Activated CD8-positive, alpha-beta memory T cell treated with anti-CD3 and anti-CD28 coated beads for 24 hours (primary cell): ENCODE data around the gene CYTH4.

Experiments used
- DNase-seq: peaks from one replicate; pipeline ENCODE4 v3.0.0-alpha.2; 2020

Gene CYTH4

DNA sequence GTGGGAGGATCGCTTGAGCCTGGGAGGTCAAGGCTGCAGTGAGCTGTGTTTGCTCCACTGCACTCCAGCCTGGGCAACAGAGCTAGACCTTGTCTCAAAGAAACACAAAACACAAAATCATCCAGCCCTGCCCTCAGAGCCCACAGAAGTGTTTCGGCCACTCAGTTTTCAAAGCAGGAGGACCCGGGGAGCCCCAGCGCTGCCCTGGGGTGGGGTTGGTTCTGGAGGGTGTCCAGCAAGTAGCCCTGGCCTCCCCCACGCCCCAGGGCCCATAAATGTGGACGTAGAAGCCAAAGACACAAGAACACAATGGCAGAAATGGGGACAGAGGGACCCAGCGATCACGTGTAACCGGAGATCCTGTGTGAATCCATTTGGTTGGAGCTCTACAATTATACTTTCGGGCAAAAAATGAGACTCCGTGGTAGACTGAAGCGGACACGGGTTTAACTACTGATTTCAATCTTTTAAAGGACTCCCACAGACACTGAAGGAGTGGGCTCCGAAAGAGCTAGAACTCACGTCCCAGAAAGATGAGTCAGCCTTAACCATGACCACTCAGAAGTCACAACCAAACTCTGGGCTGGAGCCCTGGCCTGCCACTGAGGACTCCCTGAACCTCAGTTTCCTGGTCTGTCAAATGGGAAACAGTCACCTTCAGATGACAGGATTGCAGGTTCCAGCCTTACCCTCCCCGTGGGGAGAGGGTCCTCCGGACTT is 9.0 kb upstream of the CYTH4 start:
- DNase-seq = no peak

DNA sequence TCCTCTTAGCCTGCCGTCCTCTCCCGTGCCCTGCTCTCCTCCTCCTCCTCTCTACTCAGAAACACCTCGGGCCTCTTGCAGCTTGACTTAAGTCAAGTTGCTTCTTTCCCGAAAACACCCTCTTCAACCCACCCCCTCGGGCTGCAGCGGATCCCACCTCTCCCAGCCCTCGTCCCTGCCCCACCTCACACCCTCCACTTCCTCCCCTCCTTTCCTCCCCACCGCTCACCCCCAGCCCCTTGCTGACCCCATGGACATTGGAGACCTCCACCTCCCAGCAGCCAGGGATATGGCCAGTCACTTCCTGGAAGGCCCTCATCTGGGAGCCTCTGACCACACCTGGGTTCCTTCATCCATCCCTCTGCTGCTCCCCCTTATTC is 8.5 kb upstream of the CYTH4 start:
- no peak for DNase-seq

DNA sequence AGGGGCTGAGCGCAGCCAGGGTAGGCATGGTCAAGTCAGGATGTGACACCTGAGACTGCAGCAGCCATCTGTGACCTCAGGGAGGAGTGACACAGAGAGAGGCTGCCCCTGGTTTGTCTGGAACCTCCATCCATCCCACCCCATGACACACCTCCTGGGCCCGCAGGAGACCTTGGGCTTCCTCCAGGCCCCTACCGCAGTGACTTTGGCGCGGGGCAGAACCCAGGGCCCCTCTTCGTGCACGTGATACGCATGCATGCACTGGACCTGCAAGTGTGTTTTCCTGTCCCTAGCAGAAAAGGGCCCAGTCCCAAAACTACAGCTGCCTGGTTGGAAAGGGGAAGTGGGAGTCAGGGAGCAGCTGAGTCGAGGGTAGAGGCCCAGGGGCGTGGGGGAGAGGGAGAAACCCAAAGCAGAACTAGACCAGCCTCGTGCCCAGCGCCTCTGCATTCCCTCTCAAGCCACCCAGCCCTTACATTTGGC is 7.9 kb upstream of the CYTH4 start:
- DNase-seq = no peak

DNA sequence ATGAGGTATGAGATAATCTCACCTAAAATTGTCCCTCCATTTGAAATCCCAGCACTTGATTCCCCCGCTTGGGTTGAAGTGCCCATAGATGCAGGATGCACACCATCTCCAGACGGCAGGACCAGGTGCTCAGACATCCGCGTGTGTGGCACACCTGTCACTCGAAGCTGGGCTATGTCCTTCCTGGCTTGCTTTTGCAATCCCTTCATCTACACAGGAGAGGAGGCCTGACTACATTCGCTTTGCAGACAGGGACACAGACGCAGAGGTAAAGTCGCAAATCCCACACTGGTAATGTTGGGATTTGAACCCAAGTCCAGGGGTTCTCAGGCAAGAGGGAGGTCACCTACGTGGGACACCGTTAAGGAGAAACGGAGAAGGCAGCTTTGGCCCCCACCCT is 7.2 kb upstream of the CYTH4 start:
- no peak for DNase-seq

DNA sequence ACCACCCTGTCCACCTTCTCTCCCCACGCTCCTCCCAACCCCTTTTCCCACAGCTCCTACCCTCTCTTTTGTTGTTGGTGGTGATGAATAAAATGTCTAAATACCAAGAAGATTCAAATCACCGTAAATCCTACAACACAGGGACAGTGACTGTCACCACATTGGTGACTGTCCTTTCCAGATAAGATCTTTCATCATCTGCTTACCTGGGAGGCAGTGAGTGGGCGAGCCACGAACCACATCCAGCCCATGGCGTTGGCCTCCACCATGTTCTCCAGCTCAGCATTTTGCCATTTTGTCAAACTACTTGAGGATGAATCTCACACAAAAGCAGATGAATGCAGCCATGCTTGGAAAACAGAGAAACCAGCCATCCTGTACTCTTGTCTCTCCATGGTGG is 6.7 kb upstream of the CYTH4 start:
- DNase-seq = no peak

DNA sequence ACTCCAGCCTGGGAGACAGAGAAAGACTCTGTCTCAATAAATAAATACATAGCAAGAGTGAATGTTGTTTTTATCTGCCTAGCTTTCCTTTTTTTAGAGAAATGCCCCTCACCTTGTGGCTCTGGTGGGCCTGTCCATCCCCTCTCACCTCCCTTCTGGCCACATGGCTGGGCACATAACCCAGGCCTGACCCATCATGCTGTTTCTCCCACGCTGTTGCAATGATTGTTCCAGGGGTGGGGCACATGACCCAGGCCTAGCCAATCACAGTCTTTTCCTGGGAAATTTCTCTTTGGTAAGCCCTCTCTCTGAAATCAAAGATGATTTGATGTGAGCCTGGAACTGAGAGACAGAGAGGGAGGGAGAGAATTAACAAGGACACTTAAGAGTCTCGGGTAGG is 5.5 kb upstream of the CYTH4 start:
- no peak for DNase-seq

DNA sequence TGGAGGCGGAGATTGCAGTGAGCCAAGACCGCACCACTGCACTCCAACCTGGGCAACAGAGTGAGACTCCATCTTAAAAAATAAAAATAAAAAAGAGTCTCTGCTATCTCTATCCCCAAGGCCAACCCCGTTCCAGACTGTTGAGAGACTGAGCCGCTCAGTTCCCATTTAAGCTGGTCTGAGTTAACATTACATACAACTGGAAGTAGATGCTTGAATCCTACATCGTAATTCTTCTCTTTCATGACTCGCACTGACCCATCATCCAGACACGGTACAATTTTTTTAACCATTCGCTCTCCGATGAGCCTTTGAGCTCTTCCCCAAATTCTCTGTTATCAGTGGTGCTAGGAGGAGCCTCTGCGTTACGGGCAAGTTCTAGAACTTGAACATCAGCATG is 4.9 kb upstream of the CYTH4 start:
- DNase-seq = no peak

DNA sequence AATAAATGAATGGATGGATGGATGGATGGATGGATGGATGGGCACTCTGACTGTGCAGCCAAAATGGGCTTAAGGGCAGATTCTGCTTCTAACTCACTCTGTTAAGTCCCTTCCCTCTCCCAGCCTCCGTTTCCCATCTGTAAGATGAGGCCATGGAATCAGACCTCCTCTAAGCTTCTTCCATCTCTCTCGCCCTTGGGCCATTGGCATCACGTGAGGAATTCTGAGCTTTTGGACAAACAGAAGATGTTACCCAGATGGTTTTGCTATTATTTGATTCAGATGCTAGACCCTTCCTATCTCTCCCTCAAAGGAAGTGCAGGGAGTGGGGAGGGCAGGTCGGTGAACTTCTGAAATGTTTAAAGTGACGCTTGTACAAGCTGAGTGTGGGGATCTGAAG is 4.0 kb upstream of the CYTH4 start:
- DNase-seq = no peak

DNA sequence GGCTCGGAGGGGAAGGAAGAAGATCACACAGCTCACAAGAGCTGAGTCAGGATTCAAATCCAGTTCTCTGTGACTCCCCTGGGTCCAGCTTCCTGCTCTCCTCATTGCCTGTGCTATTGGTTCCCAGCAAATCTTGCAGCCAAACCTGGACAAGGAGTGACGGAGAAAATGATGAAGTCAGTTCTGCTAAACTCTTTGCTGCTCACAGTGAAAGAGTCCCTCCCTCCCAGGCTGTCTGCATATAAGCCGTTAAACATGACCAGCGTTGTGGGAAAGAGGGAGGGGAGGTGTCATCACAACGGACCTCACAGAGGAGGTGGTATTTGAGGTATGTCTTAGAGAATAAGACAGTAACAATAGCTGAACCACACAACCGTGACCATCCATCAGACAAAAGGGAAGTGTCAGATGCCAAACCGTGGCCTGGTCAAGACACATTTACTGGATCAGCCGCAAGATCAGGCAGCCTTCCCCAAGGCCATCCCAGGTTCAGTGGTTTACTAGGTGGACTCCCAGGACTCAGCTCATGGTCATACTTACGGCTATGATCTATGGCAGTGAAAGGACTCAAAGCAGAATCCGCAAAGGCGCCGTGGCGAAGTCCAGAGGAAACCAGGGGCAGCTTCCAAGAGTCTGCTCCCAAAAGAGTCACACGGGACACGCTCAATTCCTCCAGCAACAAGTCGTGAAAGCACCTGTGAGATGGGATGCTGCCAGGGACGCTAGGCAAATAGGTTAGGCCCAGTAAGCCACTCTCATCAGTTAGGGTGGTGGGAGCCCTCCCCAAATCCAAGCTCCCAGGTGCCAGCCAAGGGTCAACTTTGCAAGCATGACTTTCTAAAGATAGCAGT is 2.8 kb upstream of the CYTH4 start:
- DNase-seq = no peak

DNA sequence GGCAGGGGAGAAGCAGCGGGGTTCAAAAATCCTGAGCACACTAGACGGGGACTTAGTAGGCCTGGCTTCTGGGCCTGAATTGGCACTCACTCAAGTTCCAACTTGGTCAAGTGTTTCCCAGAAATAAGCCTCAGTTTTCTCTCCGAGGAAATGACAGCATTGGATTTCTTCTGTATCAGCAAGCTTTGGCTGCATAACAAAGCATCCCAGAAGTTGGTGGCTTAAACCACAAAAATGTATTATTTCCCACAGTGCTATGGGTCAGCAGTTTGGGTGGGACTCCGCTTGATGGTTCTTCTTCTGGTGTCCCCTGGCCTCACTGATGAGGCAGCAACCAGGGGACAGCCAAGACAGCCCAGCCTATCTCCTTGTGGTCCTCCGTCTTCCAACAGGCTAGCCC is 1.6 kb upstream of the CYTH4 start:
- no peak for DNase-seq

DNA sequence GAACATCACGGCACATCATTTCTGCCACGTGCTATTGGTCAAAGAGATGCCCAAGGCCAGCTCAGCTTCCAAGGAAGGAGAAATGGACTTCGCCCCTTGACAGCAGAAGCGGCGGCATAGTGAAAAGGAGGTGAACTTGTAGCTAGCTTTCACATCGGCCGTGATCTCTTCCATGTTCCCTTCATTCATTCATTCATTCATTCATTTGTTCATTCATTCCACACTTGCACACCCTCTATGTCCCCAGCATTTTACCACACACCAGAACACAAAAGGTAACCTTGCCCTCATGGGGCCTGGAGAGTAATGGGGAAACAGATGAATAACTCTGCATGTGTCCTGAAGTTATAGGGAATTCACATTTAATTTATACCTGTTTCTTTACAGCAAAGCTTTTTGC is 1.1 kb upstream of the CYTH4 start:
- DNase-seq = no peak

DNA sequence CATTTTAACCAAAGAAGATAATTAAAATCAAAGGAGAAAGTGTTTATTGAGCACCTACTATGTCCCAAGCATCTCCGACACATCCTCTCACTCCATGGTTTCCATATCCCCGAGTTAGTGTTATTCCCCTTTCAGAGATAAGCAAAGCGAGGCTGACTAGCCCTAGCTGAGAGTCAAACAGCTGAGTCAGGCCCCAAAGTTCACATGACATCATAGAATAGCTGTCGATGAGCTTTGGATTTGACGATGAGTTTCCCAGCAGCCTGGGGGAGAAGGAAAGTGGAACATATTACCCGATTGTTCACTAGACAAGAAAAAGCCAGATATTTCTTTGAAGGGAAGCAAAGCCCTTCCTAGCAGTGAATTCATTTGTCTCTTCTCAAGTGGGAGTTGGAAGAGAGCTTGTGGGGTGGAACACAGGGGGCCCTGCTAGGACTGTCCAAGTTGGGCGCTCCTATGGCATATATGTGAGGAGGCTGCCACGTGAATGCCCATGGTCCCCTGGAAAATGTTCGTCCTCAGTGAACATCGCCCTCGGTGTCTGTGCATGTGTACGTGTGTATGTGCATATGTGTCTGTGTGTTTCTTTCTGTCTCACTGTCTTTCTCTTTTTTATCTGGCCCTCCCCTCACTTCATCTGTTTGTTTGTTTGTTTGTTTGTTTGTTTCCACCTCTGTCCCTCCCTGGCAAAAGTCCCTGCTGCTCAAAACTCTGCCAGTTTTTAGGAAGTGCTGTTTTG is 493 bp upstream of the CYTH4 start:
- DNase-seq = no peak

DNA sequence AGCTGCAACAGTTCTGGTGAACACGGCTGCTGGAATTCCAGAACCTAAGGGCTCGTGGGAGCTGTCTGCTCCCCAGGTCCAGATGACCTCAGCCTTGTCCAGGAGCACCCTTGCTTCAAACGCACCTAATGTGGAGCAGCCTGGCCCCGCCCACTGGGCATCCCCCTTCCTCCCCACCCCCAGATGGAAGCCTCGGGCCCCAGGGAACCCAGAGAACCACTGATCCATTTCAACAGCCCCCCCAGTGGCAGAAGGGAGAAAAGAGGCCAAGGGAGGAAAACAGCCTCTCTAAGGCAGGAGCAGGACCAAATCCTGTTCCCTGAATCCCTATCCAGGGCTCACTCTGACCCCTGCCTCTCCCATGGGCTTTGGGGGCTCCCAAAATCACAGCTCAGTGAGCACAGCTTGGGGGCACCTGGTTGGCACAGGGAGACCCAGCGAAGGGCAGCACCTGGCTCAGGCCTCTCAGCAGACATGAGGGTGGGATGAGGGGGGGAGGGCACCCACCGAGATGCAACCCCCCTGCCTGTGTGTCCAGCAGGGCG is 1.2 kb downstream of the CYTH4 start:
- peak; percentile 85 for DNase-seq

DNA sequence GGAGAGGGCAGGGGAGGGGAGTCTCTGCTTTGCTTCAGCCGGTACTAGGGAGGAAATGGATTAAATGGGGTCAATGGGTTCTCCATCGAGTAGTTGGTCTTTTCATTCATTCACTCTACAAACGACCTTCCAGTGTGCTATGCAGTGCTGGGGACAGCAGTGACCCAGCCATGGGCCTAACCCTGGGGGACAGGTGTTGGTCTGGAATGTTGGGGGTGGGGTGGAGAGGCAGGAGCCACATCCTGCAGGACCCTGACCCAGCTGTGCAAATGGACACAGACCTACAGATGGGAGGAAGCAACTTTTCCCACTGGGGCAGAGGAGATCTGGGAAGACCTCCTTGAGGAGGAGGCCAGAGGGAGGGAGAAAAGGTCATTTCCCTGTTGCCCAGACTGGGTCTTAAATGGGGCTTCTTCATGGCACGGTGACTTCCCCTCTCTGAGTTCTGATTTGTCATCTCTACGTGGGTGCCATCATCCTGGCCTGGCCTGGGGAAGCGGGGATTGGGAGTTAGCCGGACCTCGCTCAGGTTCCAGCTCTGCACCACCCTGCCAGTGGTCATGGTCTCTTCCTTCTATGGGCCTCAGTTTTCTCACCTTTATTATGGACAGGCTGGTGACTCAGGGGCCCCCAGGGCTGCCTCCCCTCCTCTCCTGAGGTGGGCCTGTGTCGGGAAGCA is 2.0 kb downstream of the CYTH4 start:
- DNase-seq = no peak

DNA sequence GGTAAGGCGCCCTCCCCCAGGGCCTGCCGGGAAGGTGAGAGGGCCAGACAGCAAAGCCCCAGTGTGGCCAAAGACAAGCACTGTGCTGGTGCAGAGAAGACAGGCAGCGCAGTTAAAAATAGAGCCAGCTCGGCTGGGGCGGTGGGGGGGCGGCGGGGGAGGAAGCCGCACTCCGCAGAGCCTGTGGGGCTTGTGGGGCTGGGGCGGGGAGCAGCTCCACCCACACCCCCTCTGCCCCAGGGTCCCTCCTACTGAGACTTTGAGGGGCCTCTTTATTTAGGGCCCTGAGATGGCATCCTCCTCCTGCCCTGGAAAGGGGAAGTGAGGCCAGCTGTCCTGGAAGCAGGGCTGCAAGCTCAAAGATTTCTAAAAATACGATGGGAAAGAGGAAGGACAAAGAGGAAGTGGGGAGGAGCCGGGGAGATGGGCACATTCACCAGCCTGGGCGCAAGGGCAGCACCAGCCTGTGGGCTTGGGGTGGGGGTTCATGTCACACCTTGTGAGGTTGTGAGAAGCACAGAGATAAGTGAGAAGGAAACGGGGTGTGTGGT is 2.6 kb downstream of the CYTH4 start:
- peak; percentile 78 for DNase-seq

DNA sequence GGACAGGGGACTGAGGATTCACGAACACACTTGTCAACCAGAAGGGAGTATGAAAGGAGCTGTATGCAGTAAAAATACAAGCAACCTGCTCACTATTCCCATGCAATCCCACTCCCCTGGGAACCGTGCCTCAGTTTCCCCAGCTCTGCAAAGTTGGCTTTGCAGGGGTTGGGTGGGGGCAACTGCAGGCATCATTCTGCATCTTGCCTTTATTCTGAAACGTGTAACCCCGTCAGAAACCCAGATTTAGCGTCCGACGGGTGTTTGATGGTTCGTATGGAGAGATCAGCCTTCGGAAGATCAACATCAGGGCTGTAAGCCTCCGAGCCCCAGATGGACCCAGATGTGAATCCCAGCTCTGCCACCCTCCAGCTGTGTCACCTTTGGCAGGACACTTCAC is 3.6 kb downstream of the CYTH4 start:
- DNase-seq = no peak

DNA sequence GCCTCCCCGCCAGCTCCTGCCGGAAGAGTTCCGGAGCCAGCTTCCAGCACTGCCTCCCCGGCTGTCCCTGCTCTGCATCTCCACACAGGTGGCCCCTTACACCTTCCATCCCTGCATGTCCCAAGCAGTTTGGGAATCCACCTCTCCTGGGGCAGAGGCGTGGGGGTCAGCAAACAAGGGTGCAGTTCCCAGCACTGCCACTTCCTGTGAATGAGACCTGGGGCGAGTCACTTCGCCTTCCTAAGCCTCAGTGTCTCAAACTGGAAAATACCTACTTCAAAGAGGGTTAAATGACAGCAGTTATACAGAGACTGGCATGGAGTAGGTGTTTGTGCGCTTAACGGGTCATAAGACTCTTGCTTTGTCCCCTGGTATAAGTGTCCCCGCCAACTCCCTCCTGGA is 5.2 kb downstream of the CYTH4 start:
- no peak for DNase-seq

DNA sequence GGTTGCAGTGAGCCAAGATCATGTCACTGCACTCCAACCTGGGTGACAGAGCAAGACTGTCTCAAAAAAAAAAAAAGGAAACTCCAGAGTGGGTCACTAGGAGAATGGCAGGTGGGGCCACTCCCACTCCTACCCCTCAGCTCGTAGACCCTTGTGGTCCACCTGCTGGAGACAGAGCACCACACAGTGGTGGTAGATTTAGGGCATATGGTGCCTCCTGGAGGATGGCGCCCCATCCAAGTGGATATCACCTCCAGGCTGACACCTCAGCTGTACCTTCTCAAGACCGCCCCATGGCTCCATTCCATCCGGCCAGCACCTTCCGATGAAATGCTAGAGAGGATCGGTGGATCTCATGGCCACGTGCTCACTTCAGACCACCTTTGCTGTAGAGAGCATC is 6.2 kb downstream of the CYTH4 start:
- no peak for DNase-seq

DNA sequence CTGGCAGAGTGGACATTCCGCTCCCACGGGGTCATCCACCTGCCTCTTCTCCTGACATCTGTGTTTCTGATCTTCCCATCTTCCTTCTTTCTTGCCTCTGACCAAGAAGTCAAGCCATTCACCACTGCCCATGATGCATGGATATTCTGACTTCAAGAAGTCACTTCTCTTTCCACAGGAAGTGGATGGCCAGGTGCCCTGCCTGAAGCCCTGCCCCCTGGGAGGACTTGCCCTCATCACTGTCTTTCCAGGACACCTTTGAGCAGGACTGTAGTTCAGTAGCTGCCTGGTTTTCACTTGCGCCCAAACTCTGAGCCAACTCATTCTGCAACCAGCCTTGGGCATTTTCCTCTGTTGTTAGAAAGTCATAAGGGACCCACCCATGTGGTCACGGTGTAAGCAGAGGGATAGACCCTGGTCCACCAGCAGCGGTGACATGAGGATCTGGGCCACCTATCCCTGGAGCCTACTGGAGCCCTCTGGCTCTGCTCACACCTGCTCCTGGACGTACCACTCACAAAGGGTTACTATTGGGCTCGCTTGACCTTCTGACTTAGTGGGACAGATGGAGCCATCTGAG is 6.9 kb downstream of the CYTH4 start:
- DNase-seq = no peak

DNA sequence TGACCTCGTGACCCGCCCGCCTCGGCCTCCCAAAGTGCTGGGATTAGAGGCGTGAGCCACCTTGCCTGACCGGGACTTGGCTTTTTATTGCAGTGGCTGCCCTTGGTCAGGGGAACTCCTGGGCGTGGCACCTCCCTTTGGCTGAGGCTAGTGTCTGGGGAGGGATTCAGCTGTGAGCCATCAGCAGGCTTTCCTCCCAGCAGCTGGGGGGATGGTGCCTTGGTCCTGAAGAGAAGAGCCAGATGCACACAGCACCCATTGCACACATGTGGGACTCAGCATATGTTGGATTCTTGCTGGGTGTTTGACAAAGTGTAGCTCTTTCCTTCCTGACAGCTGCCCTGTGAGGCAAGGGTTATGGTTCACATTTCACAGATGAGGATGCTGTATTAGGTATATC is 8.4 kb downstream of the CYTH4 start:
- DNase-seq = no peak

DNA sequence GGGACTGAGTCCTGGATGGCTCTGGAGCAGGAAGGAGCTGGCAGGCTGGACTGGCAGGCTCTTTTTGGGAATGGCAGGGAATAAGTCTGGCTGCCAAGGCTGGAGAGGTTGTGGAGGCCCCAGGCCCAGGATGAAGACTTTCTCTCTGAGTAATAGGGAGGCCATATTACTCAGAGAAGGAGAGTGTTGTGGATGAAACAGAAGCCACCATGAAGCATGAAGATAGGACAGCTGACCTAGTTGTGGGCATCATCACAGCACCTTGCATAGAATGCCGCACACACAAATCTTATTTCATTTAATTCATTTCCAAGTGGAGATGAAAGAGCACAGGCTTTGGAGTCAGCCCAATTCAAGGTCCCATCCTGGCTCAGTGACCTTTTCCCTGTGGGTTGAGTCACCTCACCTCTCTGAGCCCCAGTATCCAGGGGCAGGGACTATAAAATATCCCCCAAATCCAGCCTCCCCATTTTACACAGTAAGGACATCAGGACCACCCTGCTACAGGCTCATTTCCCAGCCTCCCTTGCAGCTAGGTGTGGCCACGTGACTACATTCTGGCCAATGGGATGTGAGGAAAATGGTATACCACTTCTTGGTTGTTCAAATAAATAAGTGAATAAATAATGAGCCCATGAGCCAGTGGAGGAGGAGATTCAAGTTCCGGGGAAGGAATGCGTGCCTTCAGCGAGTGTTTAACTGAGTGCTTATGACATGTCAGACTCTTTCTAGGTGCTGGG is 9.4 kb downstream of the CYTH4 start:
- DNase-seq = no peak
